Osteocyte (in vitro differentiated cells): ENCODE measurements around the gene TRAP1. TPM values are rescaled to one million over a fixed set of nuclear protein-coding genes. Genes with fewer than 3 reads are reported as not detected.

ENCODE experiments used
- DNase-seq: peaks from one replicate; pipeline ENCODE4 v3.0.0; 2021; ENCODE audit warnings: mixed read lengths; ENCODE audit not compliant: unreplicated experiment; ENCODE audit errors: extremely low spot score
- H3K27ac Mint-ChIP-seq: one replicate; pipeline ENCODE4 v1.8.0; 2021; ENCODE audit warnings: mild to moderate bottlenecking, mixed read lengths; ENCODE audit not compliant: unreplicated experiment
- H3K27me3 Mint-ChIP-seq: one replicate; pipeline ENCODE4 v1.8.0; 2021; ENCODE audit warnings: mixed read lengths; ENCODE audit not compliant: unreplicated experiment
- H3K36me3 Mint-ChIP-seq: one replicate; pipeline ENCODE4 v1.8.0; 2021; ENCODE audit warnings: mixed read lengths; ENCODE audit not compliant: unreplicated experiment
- H3K4me1 Mint-ChIP-seq: one replicate; pipeline ENCODE4 v1.8.0; 2021; ENCODE audit warnings: mixed read lengths; ENCODE audit not compliant: unreplicated experiment
- H3K4me3 Mint-ChIP-seq: one replicate; pipeline ENCODE4 v1.8.0; 2021; ENCODE audit warnings: mild to moderate bottlenecking, moderate library complexity, mixed read lengths; ENCODE audit not compliant: unreplicated experiment
- H3K9me3 Mint-ChIP-seq: one replicate; pipeline ENCODE4 v1.8.0; 2021; ENCODE audit warnings: mixed read lengths; ENCODE audit not compliant: unreplicated experiment
- total RNA-seq: library from RNA; stranded (reverse); gene quantifications from 2 replicates; pipeline ENCODE4 v1.2.1, GENCODE V29; 2021
- TF ChIP-seq, protein P1 (sequence below): fragments of 200-600 bp; sonication (generic); IDR thresholded peaks from 2 replicates; pipeline ENCODE4 v1.5.0; 2021; ENCODE audit warnings: antibody characterized with exemption, mild to moderate bottlenecking, moderate library complexity

Gene TRAP1
- total RNA-seq, 1 donor from 2014 or later: 81.9 TPM

DNA sequence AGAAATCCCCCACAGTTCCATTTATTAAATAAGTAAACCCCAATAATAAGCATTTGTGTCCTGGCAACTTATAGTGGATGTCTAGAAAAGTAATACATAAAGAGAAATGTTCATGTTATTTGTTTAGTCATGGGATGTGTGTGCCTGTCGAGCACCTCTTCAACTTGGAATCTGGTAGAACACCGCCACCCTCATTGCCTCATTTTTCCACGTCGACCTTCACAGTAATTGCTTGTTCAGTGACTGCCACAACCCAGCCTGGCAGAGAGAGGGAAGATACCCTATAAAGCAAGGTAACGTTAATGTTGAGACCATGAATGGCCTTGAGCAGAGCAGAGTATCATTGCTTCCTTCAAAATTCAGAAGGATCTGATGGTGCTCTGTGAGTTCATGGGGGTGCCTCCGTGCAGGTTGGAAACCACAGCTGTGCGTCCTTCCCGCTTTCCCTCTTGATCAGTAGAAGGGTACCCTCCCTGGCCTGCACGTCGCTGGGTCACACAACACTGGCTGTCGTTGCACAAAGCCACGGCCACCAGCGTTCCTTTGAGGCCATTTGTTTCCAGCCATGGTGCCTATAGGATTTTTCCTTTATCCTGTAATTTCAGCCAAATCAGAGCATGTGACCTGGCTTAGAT, 66.6 kb downstream of the TRAP1 start:
- H3K36me3 Mint-ChIP-seq: peaks cover 6% of the 10 kb centered on the region
- no peak overlapping the region for H3K27ac Mint-ChIP-seq
- no peak overlapping the region for H3K4me3 Mint-ChIP-seq
- H3K9me3 Mint-ChIP-seq: no peaks in the 10 kb centered on the region
- peak; percentile 62 for DNase-seq
- H3K4me1 Mint-ChIP-seq: peaks cover 6% of the 10 kb centered on the region
- TF ChIP-seq, protein P1, sequence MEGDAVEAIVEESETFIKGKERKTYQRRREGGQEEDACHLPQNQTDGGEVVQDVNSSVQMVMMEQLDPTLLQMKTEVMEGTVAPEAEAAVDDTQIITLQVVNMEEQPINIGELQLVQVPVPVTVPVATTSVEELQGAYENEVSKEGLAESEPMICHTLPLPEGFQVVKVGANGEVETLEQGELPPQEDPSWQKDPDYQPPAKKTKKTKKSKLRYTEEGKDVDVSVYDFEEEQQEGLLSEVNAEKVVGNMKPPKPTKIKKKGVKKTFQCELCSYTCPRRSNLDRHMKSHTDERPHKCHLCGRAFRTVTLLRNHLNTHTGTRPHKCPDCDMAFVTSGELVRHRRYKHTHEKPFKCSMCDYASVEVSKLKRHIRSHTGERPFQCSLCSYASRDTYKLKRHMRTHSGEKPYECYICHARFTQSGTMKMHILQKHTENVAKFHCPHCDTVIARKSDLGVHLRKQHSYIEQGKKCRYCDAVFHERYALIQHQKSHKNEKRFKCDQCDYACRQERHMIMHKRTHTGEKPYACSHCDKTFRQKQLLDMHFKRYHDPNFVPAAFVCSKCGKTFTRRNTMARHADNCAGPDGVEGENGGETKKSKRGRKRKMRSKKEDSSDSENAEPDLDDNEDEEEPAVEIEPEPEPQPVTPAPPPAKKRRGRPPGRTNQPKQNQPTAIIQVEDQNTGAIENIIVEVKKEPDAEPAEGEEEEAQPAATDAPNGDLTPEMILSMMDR: no peak
- no peaks in the 10 kb centered on the region for H3K27me3 Mint-ChIP-seq

DNA sequence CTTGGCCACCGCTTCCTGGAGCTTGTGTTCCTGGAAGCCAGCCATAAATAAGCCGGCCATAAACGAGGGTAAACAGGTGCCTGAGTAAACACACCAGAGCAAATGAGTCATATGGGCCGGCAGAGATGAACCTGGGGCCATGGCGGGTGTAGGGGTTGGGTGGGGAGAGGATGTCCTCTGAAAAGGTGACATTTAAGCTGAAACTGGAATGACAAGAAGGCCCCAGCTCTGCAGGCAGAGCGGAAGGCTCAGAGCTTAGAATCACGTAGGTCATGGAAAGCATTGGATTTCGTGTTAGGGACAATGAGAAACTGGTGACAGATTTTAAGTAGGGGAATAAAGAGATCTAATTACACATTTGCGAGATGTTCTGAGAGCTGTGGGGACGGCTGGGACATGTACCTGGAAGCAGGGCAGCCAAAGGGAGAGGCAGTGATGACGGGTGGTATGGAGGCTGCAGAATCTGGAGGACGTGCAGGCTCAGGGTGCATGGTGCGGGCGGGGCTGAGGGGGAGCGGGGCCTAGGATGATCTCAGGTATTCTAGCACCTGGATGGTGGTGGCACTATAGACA, 70.9 kb downstream of the TRAP1 start:
- Mint-ChIP-seq H3K27me3 (no peaks in the 10 kb centered on the region), H3K4me3 (no peak overlapping the region), H3K9me3 (no peaks in the 10 kb centered on the region), H3K4me1 (peaks cover 25% of the 10 kb centered on the region), H3K36me3 (peaks cover 2% of the 10 kb centered on the region), H3K27ac (no peak overlapping the region)
- TF ChIP-seq, protein P1: no peak
- DNase-seq: peak; percentile 67

DNA sequence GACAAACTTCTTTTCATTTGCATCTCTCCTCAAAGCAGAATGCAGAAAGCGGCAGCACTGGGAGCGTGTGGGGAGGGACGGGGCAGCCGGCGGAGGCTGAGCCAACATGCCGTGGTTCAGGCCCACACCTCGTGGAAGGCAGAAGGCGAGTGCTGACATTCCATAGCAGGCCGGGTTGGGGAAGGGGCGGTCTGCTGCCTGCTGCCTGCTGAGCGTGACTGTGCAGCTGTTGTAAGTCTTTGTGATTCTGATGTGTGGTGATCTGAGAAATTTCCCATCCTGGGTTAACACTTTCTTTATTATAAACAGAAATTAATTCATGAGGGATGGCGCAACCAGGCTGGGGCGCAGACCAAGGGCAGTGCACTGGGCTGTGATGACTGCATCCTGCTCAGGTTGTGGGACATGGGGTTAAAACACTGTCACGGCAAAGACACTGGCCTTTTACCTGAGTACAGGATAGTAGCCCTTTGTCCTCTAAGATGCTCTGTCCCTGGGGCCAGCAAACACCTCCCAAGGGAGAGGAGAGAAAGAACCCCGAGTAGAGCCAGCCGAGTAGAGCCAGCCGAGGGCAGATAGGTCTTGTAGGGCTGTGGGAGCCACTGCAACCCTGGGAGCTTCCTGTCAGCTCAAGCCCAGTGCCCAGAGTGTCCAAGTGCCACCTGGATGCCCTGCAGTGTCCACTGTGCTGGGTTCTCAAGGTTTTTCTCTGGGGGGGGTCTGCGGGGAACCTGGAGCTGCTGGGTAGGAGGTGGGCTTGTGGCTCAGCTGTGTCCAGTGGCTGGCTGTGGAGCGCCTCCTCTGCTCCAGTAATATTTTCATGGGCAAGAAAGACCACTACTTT, 71.6 kb downstream of the TRAP1 start:
- no peak overlapping the region for H3K4me3 Mint-ChIP-seq
- no peaks in the 10 kb centered on the region for H3K27me3 Mint-ChIP-seq
- peaks cover 25% of the 10 kb centered on the region for H3K4me1 Mint-ChIP-seq
- H3K27ac Mint-ChIP-seq: peak overlapping the region; percentile 48
- peaks cover 2% of the 10 kb centered on the region for H3K36me3 Mint-ChIP-seq
- H3K9me3 Mint-ChIP-seq: no peaks in the 10 kb centered on the region
- TF ChIP-seq, protein P1: no peak
- peak; percentile 79 for DNase-seq

GRCh38 chr16:3645108-3645503, 72.2 kb downstream of the TRAP1 start:
- no peak overlapping the region for H3K4me3 Mint-ChIP-seq
- H3K4me1 Mint-ChIP-seq: peaks cover 25% of the 10 kb centered on the region
- DNase-seq: peak; percentile 51
- TF ChIP-seq, protein P1: no peak
- H3K9me3 Mint-ChIP-seq: no peaks in the 10 kb centered on the region
- H3K36me3 Mint-ChIP-seq: peaks cover 2% of the 10 kb centered on the region
- no peaks in the 10 kb centered on the region for H3K27me3 Mint-ChIP-seq
- no peak overlapping the region for H3K27ac Mint-ChIP-seq
